ENCODE measurements around the gene NRXN3. TPM values are rescaled to one million over a fixed set of nuclear protein-coding genes. Genes with fewer than 3 reads are reported as not detected.

The NRXN3 gene
- total RNA-seq, 1 donor from 2014 or later, result 18.0 TPM

DNA sequence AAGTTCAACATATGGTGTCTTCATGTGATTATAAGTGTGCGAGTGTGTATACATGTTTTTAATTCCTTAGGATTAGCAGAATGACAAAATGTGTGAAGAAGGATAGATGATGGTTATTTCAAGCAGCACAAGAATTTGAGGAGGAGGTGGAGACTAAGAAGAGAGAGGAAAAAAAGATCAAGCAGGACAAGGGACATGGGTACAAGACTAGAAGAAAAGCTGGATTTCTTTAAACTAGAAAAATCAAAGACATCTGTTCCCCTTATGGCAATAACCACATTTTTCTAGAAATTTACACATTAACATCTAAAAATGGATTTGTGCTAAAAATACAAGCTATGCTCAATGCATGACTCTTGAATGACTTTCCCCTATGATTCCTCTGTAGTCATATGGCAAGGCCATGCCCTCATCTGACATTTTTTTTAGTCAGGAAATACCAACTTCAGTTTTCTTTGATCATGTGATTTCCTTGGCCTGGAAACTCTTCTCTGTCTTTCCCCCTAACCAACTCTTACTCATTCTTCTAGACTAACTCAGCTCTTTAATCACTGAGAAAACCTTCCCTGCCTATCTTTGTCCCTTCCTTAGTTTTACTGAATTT lies 435.8 kb downstream of the NRXN3 start:
- Histone ChIP-seq H3K79me2 (ENCODE audit: insufficient read depth, low read length) (no peaks in the 10 kb centered on the region), H4K20me1 (ENCODE audit: insufficient read depth, low read length) (no peaks in the 10 kb centered on the region), H3K27ac (ENCODE audit: low read depth, low read length) (peak overlapping the region; percentile 79), H3K4me2 (ENCODE audit: low read length) (peak overlapping the region; percentile 72), H2AFZ (ENCODE audit: low read depth, low read length) (peak overlapping the region; percentile 36), H3K4me1 (ENCODE audit: insufficient read depth, low read length) (peaks cover 9% of the 10 kb centered on the region), H3K9me3 (ENCODE audit: insufficient read depth, low read depth, low read length) (no peaks in the 10 kb centered on the region), H3K9ac (ENCODE audit: low read length) (peak overlapping the region; percentile 59), H3K4me3 (ENCODE audit: insufficient read depth, low read depth, low read length) (no peak overlapping the region), H3K27me3 (ENCODE audit: insufficient read depth, low read length) (no peaks in the 10 kb centered on the region), H3K36me3 (ENCODE audit: insufficient read depth, low read length) (no peaks in the 10 kb centered on the region)
- peaks cover 31% of the 10 kb centered on the region for H3K4me1 Mint-ChIP-seq (ENCODE audit: low read depth, unreplicated experiment)
- H3K9me3 Mint-ChIP-seq (ENCODE audit: unreplicated experiment), result no peaks in the 10 kb centered on the region
- peak overlapping the region; percentile 87 for H3K27ac Mint-ChIP-seq (ENCODE audit: unreplicated experiment)
- peak; percentile 88 for DNase-seq (ENCODE audit: low read depth)
- no peaks in the 10 kb centered on the region for H3K27me3 Mint-ChIP-seq (ENCODE audit: low read depth, unreplicated experiment)
- H3K4me3 Mint-ChIP-seq (ENCODE audit: unreplicated experiment), result no peak overlapping the region
- H3K36me3 Mint-ChIP-seq (ENCODE audit: low read depth, unreplicated experiment), result no peaks in the 10 kb centered on the region
- FAIRE-seq, result peak; percentile 93
- no peak for TF ChIP-seq EZH2 (IDR thresholded peaks at IDR 0.05; ENCODE audit: insufficient read depth, low read length)
- TF ChIP-seq, protein P1, sequence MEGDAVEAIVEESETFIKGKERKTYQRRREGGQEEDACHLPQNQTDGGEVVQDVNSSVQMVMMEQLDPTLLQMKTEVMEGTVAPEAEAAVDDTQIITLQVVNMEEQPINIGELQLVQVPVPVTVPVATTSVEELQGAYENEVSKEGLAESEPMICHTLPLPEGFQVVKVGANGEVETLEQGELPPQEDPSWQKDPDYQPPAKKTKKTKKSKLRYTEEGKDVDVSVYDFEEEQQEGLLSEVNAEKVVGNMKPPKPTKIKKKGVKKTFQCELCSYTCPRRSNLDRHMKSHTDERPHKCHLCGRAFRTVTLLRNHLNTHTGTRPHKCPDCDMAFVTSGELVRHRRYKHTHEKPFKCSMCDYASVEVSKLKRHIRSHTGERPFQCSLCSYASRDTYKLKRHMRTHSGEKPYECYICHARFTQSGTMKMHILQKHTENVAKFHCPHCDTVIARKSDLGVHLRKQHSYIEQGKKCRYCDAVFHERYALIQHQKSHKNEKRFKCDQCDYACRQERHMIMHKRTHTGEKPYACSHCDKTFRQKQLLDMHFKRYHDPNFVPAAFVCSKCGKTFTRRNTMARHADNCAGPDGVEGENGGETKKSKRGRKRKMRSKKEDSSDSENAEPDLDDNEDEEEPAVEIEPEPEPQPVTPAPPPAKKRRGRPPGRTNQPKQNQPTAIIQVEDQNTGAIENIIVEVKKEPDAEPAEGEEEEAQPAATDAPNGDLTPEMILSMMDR (IDR thresholded peaks at IDR 0.05; ENCODE audit: insufficient read depth, low read depth, low read length), result no peak

- H2AFZ ChIP-seq (ENCODE audit: low read depth, low read length), result no peak overlapping the region
- no peaks in the 10 kb centered on the region for H3K9me3 ChIP-seq (ENCODE audit: insufficient read depth, low read depth, low read length)
- H3K4me1 ChIP-seq (ENCODE audit: insufficient read depth, low read length), result peaks cover 9% of the 10 kb centered on the region
- Mint-ChIP-seq H3K27me3 (ENCODE audit: low read depth, unreplicated experiment) (no peaks in the 10 kb centered on the region), H3K27ac (ENCODE audit: unreplicated experiment) (no peak overlapping the region), H3K4me1 (ENCODE audit: low read depth, unreplicated experiment) (peaks cover 32% of the 10 kb centered on the region), H3K9me3 (ENCODE audit: unreplicated experiment) (no peaks in the 10 kb centered on the region), H3K4me3 (ENCODE audit: unreplicated experiment) (no peak overlapping the region), H3K36me3 (ENCODE audit: low read depth, unreplicated experiment) (no peaks in the 10 kb centered on the region)
- DNase-seq (ENCODE audit: low read depth), result no peak
- H3K27me3 ChIP-seq (ENCODE audit: insufficient read depth, low read length), result no peaks in the 10 kb centered on the region
- no peak overlapping the region for H3K27ac ChIP-seq (ENCODE audit: low read depth, low read length)
- H3K36me3 ChIP-seq (ENCODE audit: insufficient read depth, low read length), result no peaks in the 10 kb centered on the region
- no peak overlapping the region for H3K9ac ChIP-seq (ENCODE audit: low read length)
- no peaks in the 10 kb centered on the region for H3K79me2 ChIP-seq (ENCODE audit: insufficient read depth, low read length)
- H3K4me2 ChIP-seq (ENCODE audit: low read length), result no peak overlapping the region
- no peaks in the 10 kb centered on the region for H4K20me1 ChIP-seq (ENCODE audit: insufficient read depth, low read length)
- FAIRE-seq, result no peak
- TF ChIP-seq, protein P1 (IDR thresholded peaks at IDR 0.05; ENCODE audit: insufficient read depth, low read depth, low read length), result no peak
- TF ChIP-seq EZH2 (IDR thresholded peaks at IDR 0.05; ENCODE audit: insufficient read depth, low read length), result no peak
- no peak overlapping the region for H3K4me3 ChIP-seq (ENCODE audit: insufficient read depth, low read depth, low read length)
These were observed 439.0 kb downstream of the NRXN3 start for GRCh38 chr14:78608998-78609787.

- no peak overlapping the region for H2AFZ ChIP-seq (ENCODE audit: low read depth, low read length)
- no peaks in the 10 kb centered on the region for H3K9me3 ChIP-seq (ENCODE audit: insufficient read depth, low read depth, low read length)
- H3K36me3 ChIP-seq (ENCODE audit: insufficient read depth, low read length), result no peaks in the 10 kb centered on the region
- no peaks in the 10 kb centered on the region for H3K79me2 ChIP-seq (ENCODE audit: insufficient read depth, low read length)
- FAIRE-seq, result no peak
- no peaks in the 10 kb centered on the region for H3K27me3 Mint-ChIP-seq (ENCODE audit: low read depth, unreplicated experiment)
- no peak overlapping the region for H3K4me2 ChIP-seq (ENCODE audit: low read length)
- no peak overlapping the region for H3K4me3 ChIP-seq (ENCODE audit: insufficient read depth, low read depth, low read length)
- no peaks in the 10 kb centered on the region for H3K36me3 Mint-ChIP-seq (ENCODE audit: low read depth, unreplicated experiment)
- no peak overlapping the region for H3K27ac ChIP-seq (ENCODE audit: low read depth, low read length)
- no peaks in the 10 kb centered on the region for H3K9me3 Mint-ChIP-seq (ENCODE audit: unreplicated experiment)
- no peak overlapping the region for H3K9ac ChIP-seq (ENCODE audit: low read length)
- DNase-seq (ENCODE audit: low read depth), result no peak
- peaks cover 9% of the 10 kb centered on the region for H3K4me1 ChIP-seq (ENCODE audit: insufficient read depth, low read length)
- TF ChIP-seq EZH2 (IDR thresholded peaks at IDR 0.05; ENCODE audit: insufficient read depth, low read length), result no peak
- TF ChIP-seq, protein P1 (IDR thresholded peaks at IDR 0.05; ENCODE audit: insufficient read depth, low read depth, low read length), result no peak
- no peaks in the 10 kb centered on the region for H4K20me1 ChIP-seq (ENCODE audit: insufficient read depth, low read length)
- no peaks in the 10 kb centered on the region for H3K27me3 ChIP-seq (ENCODE audit: insufficient read depth, low read length)
- H3K4me1 Mint-ChIP-seq (ENCODE audit: low read depth, unreplicated experiment), result peaks cover 20% of the 10 kb centered on the region
- no peak overlapping the region for H3K4me3 Mint-ChIP-seq (ENCODE audit: unreplicated experiment)
- no peak overlapping the region for H3K27ac Mint-ChIP-seq (ENCODE audit: unreplicated experiment)
These were observed 440.8 kb downstream of the NRXN3 start for GRCh38 chr14:78610994-78611393.

Measured in astrocyte (in vitro differentiated cells and primary cell).